C1 segment of cervical spinal cord (tissue), 14 donors: ENCODE results near the gene PLEKHS1.
"Not testable (repeated sequence)": the region's sequence is repeated elsewhere in the genome, so short reads cannot be mapped to it uniquely, and the experiment has no call there.

Source experiments
- DNase-seq, 14 donors: peaks; one replicate each; lab custom pipeline; 2025; lab: John Stamatoyannopoulos, UW

The PLEKHS1 gene

GRCh38 chr10:113740850-113741249, 10.6 kb upstream of the PLEKHS1 start:
- no peak for DNase-seq

GRCh38 chr10:113742466-113742865, 9.0 kb upstream of the PLEKHS1 start:
- DNase-seq: no peak

GRCh38 chr10:113743594-113743993, 7.9 kb upstream of the PLEKHS1 start:
- DNase-seq: no peak

GRCh38 chr10:113745374-113745773, 6.1 kb upstream of the PLEKHS1 start:
- no peak for DNase-seq

- no peak for DNase-seq
These were observed 5.1 kb upstream of the PLEKHS1 start for GRCh38 chr10:113746217-113746957.

- no peak for DNase-seq
These were observed 1.1 kb downstream of the PLEKHS1 start for GRCh38 chr10:113752553-113752952.

- no peak for DNase-seq
These were observed 1.7 kb downstream of the PLEKHS1 start for GRCh38 chr10:113753020-113753692.

GRCh38 chr10:113754125-113754524, 2.6 kb downstream of the PLEKHS1 start:
- no peak for DNase-seq

GRCh38 chr10:113754768-113755167, 3.3 kb downstream of the PLEKHS1 start:
- no peak for DNase-seq

GRCh38 chr10:113756940-113757543, 5.6 kb downstream of the PLEKHS1 start:
- no peak for DNase-seq

GRCh38 chr10:113762083-113762482, 10.6 kb downstream of the PLEKHS1 start:
- DNase-seq: no peak

GRCh38 chr10:113764582-113764981, 13.1 kb downstream of the PLEKHS1 start:
- no peak for DNase-seq

GRCh38 chr10:113765910-113766309, 14.4 kb downstream of the PLEKHS1 start:
- DNase-seq: no peak

GRCh38 chr10:113767222-113767621, 15.7 kb downstream of the PLEKHS1 start:
- DNase-seq: no peak

GRCh38 chr10:113770346-113770745, 18.9 kb downstream of the PLEKHS1 start:
- DNase-seq: no peak

GRCh38 chr10:113771131-113771530, 19.6 kb downstream of the PLEKHS1 start:
- DNase-seq: not testable (repeated sequence)

- no peak for DNase-seq
These were observed 24.3 kb downstream of the PLEKHS1 start for GRCh38 chr10:113775686-113776294.

GRCh38 chr10:113776553-113776952, 25.1 kb downstream of the PLEKHS1 start:
- no peak for DNase-seq

- DNase-seq: peak in 7 of 14 donors; percentile 7 to 45 (median 19)
These were observed 29.3 kb downstream of the PLEKHS1 start for GRCh38 chr10:113780681-113781250.

- no peak for DNase-seq
These were observed 30.9 kb downstream of the PLEKHS1 start for GRCh38 chr10:113782367-113782766.

GRCh38 chr10:113782986-113783704, 31.7 kb downstream of the PLEKHS1 start:
- DNase-seq: no peak
